K562 (cell line): ENCODE data around the gene TFDP3. TPM values are rescaled to one million over a fixed set of nuclear protein-coding genes. Genes with fewer than 3 reads are reported as not detected.

Source experiments
- ATAC-seq: fragments of 200-7000 bp; cut with Tn5 transposase; 3 replicates; pipeline ENCODE4 v1.9.1; 2020; ENCODE audit warnings: moderate library complexity
- BruUV-seq: library from RNA; stranded (reverse); fragments of 400-500 nt; replicated peaks from 2 replicates; lab custom pipeline; 2021; lab: Mats Ljungman, UMichigan
- CTCF ChIA-PET: fragments of 300-600 bp; formaldehyde crosslinking; extraction: SDS; loops from one replicate; lab custom pipeline; 2021; ENCODE audit warnings: low intra/inter-chr PET ratio; lab: Yijun Ruan, JAX
- POLR2A ChIA-PET: fragments of 300-600, 350-650 bp; sonication (Branson Sonifier 250); formaldehyde crosslinking; extraction: SDS; loops from one replicate; lab custom pipeline; 2021; ENCODE audit warnings: antibody characterized with exemption, inconsistent platforms; lab: Yijun Ruan, JAX
- DNase-seq, 4 experiments: peaks; one replicate each; pipeline versions ENCODE4 v3.0.0 to v3.0.0-alpha.2; 2011 to 2018; ENCODE audit warnings: low spot score in 3 of 4, mixed read lengths in 3 of 4; ENCODE audit errors: extremely low read depth in 1 of 4
- FAIRE-seq: peaks from 2 replicates; lab custom pipeline; 2011; peaks lifted over from hg19 to GRCh38; lab: Jason Lieb, UNC
- H2AFZ ChIP-seq: 2 replicates; pipeline ENCODE4 v1.6.0; 2011; ENCODE audit warnings: low read depth, low read length, control low read depth, inconsistent platforms
- H3K27ac ChIP-seq: fragments of 200-600 bp; 3 replicates; pipeline ENCODE4 v1.8.0; 2011; ENCODE audit warnings: low read depth, mild to moderate bottlenecking, control low read depth, inconsistent platforms, low read length, moderate library complexity, mixed read lengths; ENCODE audit errors: extremely low read depth
- H3K27me3 ChIP-seq, 2 experiments: fragments of 300-600 bp in 1 of 2; 2 replicates in 1 of 2; 3 replicates in 1 of 2; pipeline versions ENCODE4 v1.6.0 to v1.8.0; 2011; ENCODE audit warnings: inconsistent platforms in 2 of 2, low read length in 2 of 2, mild to moderate bottlenecking in 1 of 2, mixed read lengths in 1 of 2, moderate library complexity in 1 of 2; ENCODE audit not compliant: control insufficient read depth in 2 of 2, insufficient read depth in 2 of 2
- H3K36me3 ChIP-seq: fragments of 300-600 bp; 3 replicates; pipeline ENCODE4 v1.8.0; 2011; ENCODE audit warnings: mild to moderate bottlenecking, low read length, inconsistent platforms; ENCODE audit not compliant: control insufficient read depth, insufficient read depth
- H3K4me1 ChIP-seq, 2 experiments: fragments of 200-600 bp in 1 of 2; replicated peaks in 1 of 2; 2 replicates in 1 of 2; 3 replicates in 1 of 2; pipeline versions ENCODE4 v1.5.1 to v1.8.0; 2011; ENCODE audit warnings: inconsistent platforms in 2 of 2, low read length in 2 of 2, mild to moderate bottlenecking in 1 of 2, mixed read lengths in 1 of 2, moderate library complexity in 1 of 2; ENCODE audit not compliant: control insufficient read depth in 2 of 2, insufficient read depth in 2 of 2
- H3K4me2 ChIP-seq: 2 replicates; pipeline ENCODE4 v1.6.1; 2011; ENCODE audit warnings: low read length, control low read depth, inconsistent platforms, mixed read lengths; ENCODE audit not compliant: insufficient read depth
- H3K4me3 ChIP-seq: fragments of 200-600 bp; sonication (generic), shearing (Covaris generic); 2 replicates; pipeline ENCODE4 v1.5.1; 2016; ENCODE audit warnings: control low read depth, inconsistent platforms
- H3K79me2 ChIP-seq: fragments of 200-600 bp; 3 replicates; pipeline ENCODE4 v1.8.0; 2011; ENCODE audit warnings: low read length, inconsistent platforms; ENCODE audit not compliant: control insufficient read depth, insufficient read depth
- H3K9ac ChIP-seq, 2 experiments: 2 replicates each; pipeline versions ENCODE4 v1.6.0 to v1.6.1; 2011; ENCODE audit warnings: low read depth in 2 of 2, low read length in 2 of 2, control low read depth in 1 of 2, inconsistent platforms in 1 of 2, mild to moderate bottlenecking in 1 of 2, mixed read lengths in 1 of 2; ENCODE audit not compliant: insufficient read depth in 1 of 2
- H3K9me1 ChIP-seq: one replicate; pipeline ENCODE4 v1.6.0; 2011; ENCODE audit warnings: inconsistent platforms, mild to moderate bottlenecking, low read length, moderate library complexity; ENCODE audit not compliant: control insufficient read depth, insufficient read depth
- H3K9me3 ChIP-seq: replicated peaks from 2 replicates; pipeline ENCODE4 v1.5.1; 2011; ENCODE audit warnings: low read depth, low read length, inconsistent platforms; ENCODE audit not compliant: control insufficient read depth, insufficient read depth
- H4K20me1 ChIP-seq: replicated peaks from 2 replicates; pipeline ENCODE4 v1.6.1; 2011; ENCODE audit warnings: low read length, inconsistent platforms, mixed read lengths; ENCODE audit not compliant: control insufficient read depth, insufficient read depth
- CBFA2T2 ChIP-seq: fragments of 450-650 bp; conservative IDR thresholded peaks from 2 replicates; pipeline ENCODE4 v1.6.1; 2017; ENCODE audit warnings: mild to moderate bottlenecking
- COPS2 ChIP-seq: fragments of 450-650 bp; conservative IDR thresholded peaks from 2 replicates; pipeline ENCODE4 v1.6.1; 2016; ENCODE audit warnings: mild to moderate bottlenecking, moderate library complexity
- ETV5 ChIP-seq: sonication (generic); formaldehyde crosslinking; IDR thresholded peaks from 2 replicates; pipeline ENCODE4 v1.4.0; 2020; ENCODE audit warnings: low read depth, mild to moderate bottlenecking, missing genetic modification reagents
- KDM2B ChIP-seq: fragments of 250-450 bp; sonication (Bioruptor Pico); IDR thresholded peaks from 2 replicates; pipeline ENCODE4 v1.8.0; 2021; ENCODE audit warnings: mild to moderate bottlenecking, moderate library complexity
- PRMT5 ChIP-seq: sonication (generic); formaldehyde crosslinking; IDR thresholded peaks from 2 replicates; pipeline ENCODE4 v1.5.0; 2020; ENCODE audit warnings: missing genetic modification reagents
- RBM34 ChIP-seq: fragments of 200-400 bp; formaldehyde crosslinking; IDR thresholded peaks from 2 replicates; pipeline ENCODE4 v1.6.1; 2018; ENCODE audit warnings: low read length, borderline replicate concordance; ENCODE audit not compliant: insufficient read depth
- SUPT5H ChIP-seq: fragments of 450-650 bp; IDR thresholded peaks from 2 replicates; pipeline ENCODE4 v1.6.1; 2016
- ZNF41 ChIP-seq: fragments of 250-450 bp; sonication (Bioruptor Pico); conservative IDR thresholded peaks from 2 replicates; pipeline ENCODE4 v1.4.0; 2020; ENCODE audit warnings: mild to moderate bottlenecking
- whole genome bisulfite sequencing: fragments of 100-300 bp; shearing (Covaris generic); methylation state at CpG from one replicate; pipeline ENCODE4 v1.1.6; 2016; ENCODE audit warnings: low coverage, mixed read lengths; ENCODE audit not compliant: insufficient coverage; ENCODE audit errors: missing lambda C conversion rate; 5-methylcytosine and 5-hydroxymethylcytosine counted together
- in situ Hi-C: fragments of 300-500 bp; cut with MboI; formaldehyde crosslinking; loops from 4 replicates; pipeline ENCODE4 v1.15.0; 2018; ENCODE audit warnings: inconsistent platforms, mixed read lengths
- intact Hi-C: fragments of 100-400 bp; cut with micrococcal nuclease; formaldehyde crosslinking; loops from 2 replicates; pipeline ENCODE4 v1.14.2; 2022
- polyA plus RNA-seq, 8 experiments: library from polyadenylated mRNA; depleted of rRNA in 4 of 8; stranded (reverse) in 5 of 8; unstranded in 3 of 8; fragments of >200 nt; fragmentation: Nextera tagmentation in 2 of 8; fragmentation: Illumina TruSeq in 1 of 8; extraction: Ambion mirVana in 2 of 8; extraction: Trizol in 1 of 8; gene quantifications; 2 replicates each; pipeline versions ENCODE4 v1.2.1 to v1.2.3, GENCODE V29; 2011 to 2014; ENCODE audit warnings: inconsistent platforms in 1 of 8, missing spikeins in 1 of 8
- total RNA-seq, 7 experiments: library from RNA; depleted of rRNA in 6 of 7; stranded (reverse); fragments of >200 nt in 6 of 7; fragmentation: Illumina TruSeq in 2 of 7; extraction: Trizol in 2 of 7; gene quantifications; 2 replicates each; pipeline versions ENCODE4 v1.2.1 to v1.2.3, GENCODE V29; 2011 to 2021; ENCODE audit warnings: low replicate concordance in 1 of 7
- TF ChIP-seq, protein P1 (sequence below): fragments of 250-450 bp; sonication (Bioruptor Pico); IDR thresholded peaks from 2 replicates; pipeline ENCODE4 v1.4.0; 2020
- TF ChIP-seq, protein P2 (sequence below): sonication (generic); formaldehyde crosslinking; IDR thresholded peaks from 2 replicates; pipeline ENCODE4 v1.8.1; 2023; ENCODE audit warnings: mild to moderate bottlenecking, missing genetic modification reagents
- TF ChIP-seq, protein P3 (sequence below): fragments of 450-650 bp; IDR thresholded peaks from 2 replicates; pipeline ENCODE4 v1.6.1; 2016; ENCODE audit warnings: antibody characterized with exemption

TFDP3 gene
- total and polyA plus RNA-seq, 9 of the 15 experiments (the other 6 are each of a cell fraction or from before 2014, with no cell fraction given), result 0.09 to 0.25 (median 0.12) TPM; not detected in 5

DNA sequence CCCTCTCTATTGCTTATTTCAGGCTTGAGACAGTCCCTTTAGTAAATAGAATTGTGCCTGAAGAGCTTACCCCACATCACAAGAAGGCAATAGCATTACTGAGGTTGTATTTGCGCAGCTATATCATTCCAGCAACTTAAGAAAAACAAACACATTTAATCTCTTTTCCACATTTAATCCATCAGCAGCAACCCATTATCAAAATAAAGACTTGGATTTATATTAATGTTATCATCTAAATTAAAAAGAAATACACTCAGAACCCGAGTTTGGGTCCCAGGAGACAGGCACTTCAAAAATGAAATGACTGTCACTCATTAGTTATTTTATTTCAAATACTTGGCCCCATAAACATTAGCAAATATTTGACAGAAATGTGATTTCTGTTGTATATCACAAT lies 10.4 kb downstream of the TFDP3 start:
- ChIA-PET CTCF (no interaction called here), POLR2A (no interaction called here)
- H3K36me3 ChIP-seq, result no peaks in the 10 kb centered on the region
- in situ Hi-C loops (no loop called here), intact Hi-C loops (no loop called here)
- no TSS peak for BruUV-seq
- H3K4me2 ChIP-seq, result no peak overlapping the region
- no peak overlapping the region for H3K27ac ChIP-seq
- H3K9me1 ChIP-seq, result no peaks in the 10 kb centered on the region
- no peaks in the 10 kb centered on the region for H4K20me1 ChIP-seq
- H3K79me2 ChIP-seq, result no peaks in the 10 kb centered on the region
- no peaks in the 10 kb centered on the region for H3K9me3 ChIP-seq
- no peak for FAIRE-seq
- TF ChIP-seq ETV5 (CRISPR knock-in tag) (no peak), CBFA2T2 (no peak), PRMT5 (CRISPR knock-in tag) (no peak), COPS2 (no peak), ZNF41 (CRISPR knock-in tag) (no peak), KDM2B (no peak), SUPT5H (no peak), RBM34 (no peak)
- TF ChIP-seq, protein P1, sequence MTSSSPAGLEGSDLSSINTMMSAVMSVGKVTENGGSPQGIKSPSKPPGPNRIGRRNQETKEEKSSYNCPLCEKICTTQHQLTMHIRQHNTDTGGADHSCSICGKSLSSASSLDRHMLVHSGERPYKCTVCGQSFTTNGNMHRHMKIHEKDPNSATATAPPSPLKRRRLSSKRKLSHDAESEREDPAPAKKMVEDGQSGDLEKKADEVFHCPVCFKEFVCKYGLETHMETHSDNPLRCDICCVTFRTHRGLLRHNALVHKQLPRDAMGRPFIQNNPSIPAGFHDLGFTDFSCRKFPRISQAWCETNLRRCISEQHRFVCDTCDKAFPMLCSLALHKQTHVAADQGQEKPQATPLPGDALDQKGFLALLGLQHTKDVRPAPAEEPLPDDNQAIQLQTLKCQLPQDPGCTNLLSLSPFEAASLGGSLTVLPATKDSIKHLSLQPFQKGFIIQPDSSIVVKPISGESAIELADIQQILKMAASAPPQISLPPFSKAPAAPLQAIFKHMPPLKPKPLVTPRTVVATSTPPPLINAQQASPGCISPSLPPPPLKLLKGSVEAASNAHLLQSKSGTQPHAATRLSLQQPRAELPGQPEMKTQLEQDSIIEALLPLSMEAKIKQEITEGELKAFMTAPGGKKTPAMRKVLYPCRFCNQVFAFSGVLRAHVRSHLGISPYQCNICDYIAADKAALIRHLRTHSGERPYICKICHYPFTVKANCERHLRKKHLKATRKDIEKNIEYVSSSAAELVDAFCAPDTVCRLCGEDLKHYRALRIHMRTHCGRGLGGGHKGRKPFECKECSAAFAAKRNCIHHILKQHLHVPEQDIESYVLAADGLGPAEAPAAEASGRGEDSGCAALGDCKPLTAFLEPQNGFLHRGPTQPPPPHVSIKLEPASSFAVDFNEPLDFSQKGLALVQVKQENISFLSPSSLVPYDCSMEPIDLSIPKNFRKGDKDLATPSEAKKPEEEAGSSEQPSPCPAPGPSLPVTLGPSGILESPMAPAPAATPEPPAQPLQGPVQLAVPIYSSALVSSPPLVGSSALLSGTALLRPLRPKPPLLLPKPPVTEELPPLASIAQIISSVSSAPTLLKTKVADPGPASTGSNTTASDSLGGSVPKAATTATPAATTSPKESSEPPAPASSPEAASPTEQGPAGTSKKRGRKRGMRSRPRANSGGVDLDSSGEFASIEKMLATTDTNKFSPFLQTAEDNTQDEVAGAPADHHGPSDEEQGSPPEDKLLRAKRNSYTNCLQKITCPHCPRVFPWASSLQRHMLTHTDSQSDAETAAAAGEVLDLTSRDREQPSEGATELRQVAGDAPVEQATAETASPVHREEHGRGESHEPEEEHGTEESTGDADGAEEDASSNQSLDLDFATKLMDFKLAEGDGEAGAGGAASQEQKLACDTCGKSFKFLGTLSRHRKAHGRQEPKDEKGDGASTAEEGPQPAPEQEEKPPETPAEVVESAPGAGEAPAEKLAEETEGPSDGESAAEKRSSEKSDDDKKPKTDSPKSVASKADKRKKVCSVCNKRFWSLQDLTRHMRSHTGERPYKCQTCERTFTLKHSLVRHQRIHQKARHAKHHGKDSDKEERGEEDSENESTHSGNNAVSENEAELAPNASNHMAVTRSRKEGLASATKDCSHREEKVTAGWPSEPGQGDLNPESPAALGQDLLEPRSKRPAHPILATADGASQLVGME, result no peak
- TF ChIP-seq, protein P2, sequence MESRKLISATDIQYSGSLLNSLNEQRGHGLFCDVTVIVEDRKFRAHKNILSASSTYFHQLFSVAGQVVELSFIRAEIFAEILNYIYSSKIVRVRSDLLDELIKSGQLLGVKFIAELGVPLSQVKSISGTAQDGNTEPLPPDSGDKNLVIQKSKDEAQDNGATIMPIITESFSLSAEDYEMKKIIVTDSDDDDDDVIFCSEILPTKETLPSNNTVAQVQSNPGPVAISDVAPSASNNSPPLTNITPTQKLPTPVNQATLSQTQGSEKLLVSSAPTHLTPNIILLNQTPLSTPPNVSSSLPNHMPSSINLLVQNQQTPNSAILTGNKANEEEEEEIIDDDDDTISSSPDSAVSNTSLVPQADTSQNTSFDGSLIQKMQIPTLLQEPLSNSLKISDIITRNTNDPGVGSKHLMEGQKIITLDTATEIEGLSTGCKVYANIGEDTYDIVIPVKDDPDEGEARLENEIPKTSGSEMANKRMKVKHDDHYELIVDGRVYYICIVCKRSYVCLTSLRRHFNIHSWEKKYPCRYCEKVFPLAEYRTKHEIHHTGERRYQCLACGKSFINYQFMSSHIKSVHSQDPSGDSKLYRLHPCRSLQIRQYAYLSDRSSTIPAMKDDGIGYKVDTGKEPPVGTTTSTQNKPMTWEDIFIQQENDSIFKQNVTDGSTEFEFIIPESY (CRISPR knock-in tag), result no peak
- TF ChIP-seq, protein P3, sequence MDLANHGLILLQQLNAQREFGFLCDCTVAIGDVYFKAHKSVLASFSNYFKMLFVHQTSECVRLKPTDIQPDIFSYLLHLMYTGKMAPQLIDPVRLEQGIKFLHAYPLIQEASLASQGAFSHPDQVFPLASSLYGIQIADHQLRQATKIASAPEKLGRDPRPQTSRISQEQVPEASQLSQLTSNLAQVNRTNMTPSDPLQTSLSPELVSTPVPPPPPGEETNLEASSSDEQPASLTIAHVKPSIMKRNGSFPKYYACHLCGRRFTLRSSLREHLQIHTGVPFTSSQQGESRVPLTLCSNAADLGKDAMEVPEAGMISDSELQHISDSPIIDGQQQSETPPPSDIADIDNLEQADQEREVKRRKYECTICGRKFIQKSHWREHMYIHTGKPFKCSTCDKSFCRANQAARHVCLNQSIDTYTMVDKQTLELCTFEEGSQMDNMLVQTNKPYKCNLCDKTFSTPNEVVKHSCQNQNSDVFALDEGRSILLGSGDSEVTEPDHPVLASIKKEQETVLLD, result no peak
- 0% methylated on average over 2 of the region's 2 CpGs for WGBS
- H3K4me1 ChIP-seq, result no peaks in the 10 kb centered on the region
- no peaks in the 10 kb centered on the region for H3K27me3 ChIP-seq
- no peak overlapping the region for H3K9ac ChIP-seq
- no peak overlapping the region for H3K4me3 ChIP-seq
- ATAC-seq, result no peak
- no peak for DNase-seq
- H2AFZ ChIP-seq, result no peak overlapping the region
